Anterior cingulate cortex (tissue), 58 donors: Measurements from ENCODE around the gene SDK1.

Experiments
- DNase-seq, 58 donors: peaks; one replicate each; lab custom pipeline; 2025; lab: John Stamatoyannopoulos, UW

Gene SDK1

DNA sequence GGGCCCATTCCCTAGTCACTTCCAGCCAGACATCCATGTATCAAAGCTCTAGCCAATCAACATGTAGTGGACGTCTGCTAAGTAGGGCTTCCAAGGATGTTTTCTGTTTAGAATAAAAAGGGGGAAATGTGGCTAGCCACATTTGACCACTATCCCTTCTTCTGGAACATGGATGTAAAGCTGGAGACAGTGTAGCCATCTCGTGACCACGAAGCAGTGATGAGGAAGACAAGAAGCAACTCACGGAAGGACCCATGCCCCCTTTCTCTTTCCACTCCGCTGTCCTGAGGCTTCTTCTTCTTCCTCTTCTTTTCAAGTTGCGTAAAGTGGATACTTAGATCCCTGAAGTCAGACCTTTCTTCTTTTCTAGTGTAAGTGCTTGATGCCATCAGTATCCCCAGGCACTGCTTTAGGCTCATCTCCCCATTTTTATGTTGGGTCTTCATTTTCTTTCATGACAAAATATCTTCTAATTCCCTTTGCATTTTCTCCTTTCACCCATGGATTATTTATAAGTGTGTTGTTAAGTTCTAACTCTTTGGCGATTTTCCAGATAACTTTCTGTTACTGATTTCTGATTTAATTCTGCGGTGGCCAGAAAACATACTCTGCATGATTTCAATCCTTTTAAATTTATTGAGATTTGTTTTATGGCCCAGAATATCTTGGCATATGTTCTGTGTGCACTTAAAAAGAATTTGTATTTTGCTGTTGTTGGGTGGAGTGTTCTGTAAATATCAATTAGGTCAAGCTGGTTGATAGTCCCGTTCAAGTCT, 594.5 kb downstream of the SDK1 start:
- no peak for DNase-seq

DNA sequence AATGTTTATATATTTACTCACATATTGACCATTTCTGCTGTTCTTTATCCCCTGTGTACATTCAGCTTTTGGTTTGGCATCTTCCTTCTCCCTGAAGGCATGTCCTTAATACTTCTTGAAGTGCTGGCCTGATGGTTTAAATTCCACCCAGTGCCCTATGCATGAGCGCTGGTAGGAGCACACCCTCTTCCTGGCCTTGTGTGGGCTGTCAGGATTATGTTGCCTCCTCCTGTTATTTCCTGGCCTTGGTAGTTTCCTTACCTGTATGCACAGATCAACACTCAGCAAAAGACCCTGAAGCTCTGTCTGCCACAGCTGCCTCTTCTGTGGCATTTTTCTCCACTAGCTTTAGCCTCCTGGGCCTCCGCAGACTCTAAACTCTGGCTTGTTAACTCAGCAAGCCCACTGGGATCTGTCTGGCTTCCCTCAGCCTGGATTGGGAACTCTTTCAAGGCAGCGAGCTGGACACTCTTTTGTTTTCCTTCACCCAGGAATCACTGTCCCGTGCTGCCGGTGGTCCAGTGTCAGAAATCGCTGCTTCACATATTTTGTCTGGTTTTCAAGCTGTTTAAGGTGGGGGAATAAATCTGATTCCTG, 595.2 kb downstream of the SDK1 start:
- DNase-seq: no peak

DNA sequence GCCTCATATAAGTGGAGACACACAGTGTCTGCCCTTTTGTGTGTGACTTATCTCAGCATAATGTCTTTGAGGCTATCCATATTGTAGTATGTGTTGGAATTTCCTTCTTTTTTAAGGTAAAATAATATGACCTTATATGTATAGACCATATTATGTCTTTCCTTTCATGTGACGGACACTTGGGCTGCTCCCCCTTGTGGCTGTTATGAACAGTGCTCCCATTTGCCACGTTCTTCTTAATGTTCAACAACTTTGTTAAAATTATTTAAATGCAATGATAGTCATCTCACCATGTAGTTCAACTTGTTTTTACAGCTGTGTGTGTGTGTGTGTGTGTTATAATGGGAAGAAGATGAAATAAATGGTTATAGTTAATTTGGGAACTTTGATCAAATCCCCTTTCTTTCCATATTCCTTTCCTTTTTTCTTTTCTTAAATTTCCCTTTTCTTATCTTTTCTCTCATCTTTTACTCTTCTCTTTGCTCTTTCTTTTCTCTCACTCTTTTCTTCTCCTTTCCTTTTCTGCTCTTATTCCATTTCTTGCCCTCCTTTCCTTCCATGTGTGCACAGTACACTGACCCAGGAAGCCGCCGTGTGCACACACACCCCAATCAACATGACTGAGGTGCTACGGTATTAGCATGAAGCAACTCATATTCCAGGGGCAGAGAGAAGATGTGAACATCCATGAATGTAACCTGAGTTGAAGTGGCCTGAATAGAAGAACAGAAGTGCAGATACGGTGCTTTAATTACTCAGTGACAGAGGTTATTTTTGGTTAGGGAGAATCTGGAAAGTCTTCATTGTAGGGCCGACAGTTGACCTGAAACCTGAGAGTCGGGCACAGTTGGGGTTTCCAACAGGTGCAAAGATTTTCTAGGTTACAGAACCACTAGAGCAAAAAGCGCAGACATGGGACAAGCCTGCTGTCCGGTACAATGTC, 596.6 kb downstream of the SDK1 start:
- peak in 2 of 58 donors; percentile 14 to 26 for DNase-seq

DNA sequence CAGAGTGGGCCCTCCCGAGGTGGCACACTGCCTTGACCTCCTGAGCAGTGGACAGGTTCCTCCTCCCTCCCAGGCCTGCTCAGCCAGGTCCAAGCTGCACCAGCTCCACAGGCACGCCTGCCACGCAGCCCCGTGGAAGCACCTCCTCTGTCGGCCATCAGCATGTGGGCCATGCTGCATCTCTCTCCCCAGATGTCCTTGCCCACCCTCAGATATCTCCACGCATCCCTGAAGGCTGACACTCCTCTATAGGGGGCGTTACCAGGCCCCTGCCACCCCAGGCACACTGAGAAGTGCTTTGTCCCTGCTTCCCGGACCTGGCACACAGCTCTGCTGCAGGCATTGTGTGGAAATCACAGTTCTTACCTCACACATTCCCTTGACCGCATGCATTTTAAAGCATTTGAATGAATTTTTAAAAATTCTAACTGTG, 598.5 kb downstream of the SDK1 start:
- no peak for DNase-seq

DNA sequence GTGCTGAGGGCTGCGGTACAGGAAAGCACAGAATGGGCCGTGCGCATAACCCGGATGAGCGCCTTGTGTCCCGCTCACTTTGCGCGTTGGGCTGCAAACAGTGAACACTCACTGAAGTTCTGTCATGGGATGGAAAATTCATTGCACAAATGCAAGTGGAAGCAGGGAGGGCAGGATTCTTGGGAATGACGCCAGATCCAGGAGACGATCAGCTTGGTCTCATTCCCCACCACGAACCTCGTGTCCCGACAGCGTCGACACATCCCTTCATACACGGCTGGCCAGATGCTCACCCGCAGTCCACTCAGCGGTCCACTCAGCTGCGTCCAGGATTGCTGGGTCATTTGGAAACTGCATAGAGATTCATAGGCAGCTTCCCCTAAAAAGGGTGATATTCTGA, 607.1 kb downstream of the SDK1 start:
- no peak for DNase-seq

DNA sequence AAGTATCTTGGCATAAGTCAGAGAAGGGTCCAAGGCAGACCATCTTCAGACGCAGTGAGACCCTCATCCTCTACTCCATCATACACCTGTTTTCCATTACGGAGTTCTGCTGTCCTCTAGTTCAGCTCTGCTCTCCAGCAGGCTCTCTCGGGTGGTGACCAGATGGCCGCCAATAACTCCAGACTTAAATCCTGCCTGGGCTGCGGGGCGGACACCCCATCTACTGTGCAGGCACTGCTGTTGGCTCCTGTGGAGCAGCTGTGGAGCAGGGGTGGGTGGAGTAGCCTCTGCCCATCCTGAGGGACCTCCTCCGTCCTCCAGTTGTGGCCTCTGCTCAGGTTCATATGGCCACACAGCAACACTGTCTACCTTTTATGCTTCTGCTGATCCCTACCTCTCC, 608.1 kb downstream of the SDK1 start:
- DNase-seq: no peak

DNA sequence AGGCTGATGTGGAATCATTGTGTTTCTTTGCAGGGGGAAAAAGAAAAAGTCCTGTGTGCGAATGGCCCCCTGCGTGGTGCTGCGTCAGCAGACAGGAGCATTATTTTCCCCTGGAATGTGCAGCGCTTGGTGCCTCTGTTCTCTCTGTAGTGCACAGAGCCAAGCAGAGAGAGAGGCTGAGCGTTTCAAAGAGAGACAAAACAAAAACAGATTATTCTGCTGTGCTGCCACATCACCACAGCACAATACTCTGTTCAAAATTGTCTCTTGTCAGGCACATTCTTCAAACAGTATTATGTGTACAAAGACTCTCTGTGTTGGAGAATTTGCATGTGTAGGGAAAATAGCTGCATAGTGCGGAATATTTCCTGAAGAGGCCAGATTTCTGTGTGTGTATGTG, 609.0 kb downstream of the SDK1 start:
- peak in 41 of 58 donors; percentile 11 to 87 (median 55) for DNase-seq

DNA sequence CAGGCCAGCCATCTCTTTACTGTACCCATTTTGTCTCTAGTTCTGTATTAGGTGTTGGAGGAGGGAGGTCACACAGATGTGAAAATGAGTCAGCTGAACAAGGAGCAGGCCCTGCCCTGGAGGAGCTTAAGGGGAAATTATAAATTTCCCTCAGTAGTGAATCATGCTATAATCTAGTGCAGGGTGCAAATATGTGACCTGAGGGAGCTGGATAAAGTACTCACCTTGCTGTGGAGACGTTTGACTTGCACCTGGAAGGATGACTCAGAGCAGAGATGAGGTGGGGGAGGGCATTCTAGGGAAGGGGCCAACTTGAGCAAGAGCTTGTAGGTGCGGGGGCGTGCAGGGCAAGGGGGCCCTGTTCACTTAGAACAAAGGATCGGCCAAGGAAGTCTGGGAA, 610.6 kb downstream of the SDK1 start:
- no peak for DNase-seq

DNA sequence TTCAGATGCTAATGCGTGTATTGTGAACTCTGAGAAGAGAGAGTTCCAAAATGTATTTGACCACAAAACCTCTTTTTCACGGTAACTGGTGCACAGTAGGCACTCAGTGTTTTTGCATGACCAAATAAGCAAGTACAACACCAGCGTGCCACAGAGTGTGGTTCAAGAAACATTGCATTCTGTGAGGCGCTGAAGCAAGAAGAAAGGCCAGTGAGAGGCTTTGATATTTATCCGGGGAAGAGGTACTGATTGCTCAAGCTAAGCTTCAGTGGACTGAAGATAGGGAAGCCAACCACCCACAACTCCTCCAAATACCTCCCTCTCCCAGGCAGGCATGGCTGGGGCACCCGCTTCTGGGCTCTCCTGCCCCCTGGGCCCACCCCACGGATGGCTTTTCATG, 611.2 kb downstream of the SDK1 start:
- no peak for DNase-seq

DNA sequence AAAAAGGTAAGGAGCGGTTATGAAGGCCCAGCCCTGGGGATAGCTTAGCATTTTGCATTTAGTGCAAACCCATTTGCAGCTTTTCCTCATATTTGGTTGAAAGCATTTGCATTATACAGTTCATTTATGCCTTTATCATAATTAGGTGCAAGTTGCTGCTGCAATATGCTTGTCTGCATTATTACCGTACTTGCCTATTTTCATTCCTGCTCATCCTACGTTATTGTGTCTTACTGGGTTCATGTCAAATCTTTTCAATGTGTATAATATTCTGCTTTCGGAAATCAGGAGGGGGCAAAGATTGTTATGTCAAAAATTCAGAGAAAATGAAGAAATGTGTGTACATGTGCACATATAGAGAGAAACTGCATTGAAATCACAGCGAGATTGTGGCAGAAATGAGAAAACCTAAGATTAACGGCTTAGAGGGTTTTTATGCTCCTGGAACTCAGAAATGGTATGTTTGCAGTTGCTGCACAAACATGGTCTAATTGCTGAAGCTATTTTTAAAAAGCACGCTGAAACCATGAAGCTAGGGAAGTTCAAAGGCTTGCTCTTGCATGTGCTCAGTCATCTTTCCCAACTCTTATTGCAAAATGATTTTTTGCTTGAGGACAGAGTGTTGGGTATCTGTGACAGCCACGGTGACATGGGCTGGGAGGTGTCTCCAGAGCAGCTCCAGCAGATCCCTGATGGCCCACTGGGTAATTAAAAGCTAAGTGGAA, 613.2 kb downstream of the SDK1 start:
- no peak for DNase-seq

DNA sequence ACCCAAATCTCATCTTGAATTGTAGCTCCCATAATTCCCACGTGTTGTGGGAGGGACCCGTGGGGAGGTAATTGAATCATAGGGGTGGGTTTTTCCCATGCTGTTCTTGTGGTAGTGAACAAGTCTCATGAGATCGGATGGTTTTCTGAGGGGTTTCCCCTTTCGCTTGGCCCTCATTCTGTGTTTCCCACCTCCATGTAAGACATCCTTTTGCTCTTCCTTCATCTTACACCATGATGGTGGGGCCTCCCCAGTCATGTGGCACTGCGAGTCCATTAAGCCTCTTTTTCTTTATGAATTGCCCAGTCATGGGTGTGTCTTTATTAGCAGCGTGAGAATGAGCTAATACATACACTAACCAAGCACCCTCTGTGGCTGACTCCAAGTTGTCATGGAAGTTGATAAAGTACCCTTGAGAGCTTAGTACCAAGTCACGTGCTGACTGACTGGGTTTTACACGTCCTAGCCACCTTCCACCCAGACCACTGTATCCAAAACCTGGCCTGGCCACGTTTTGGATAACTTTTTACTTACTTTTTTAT, 614.4 kb downstream of the SDK1 start:
- DNase-seq: no peak

DNA sequence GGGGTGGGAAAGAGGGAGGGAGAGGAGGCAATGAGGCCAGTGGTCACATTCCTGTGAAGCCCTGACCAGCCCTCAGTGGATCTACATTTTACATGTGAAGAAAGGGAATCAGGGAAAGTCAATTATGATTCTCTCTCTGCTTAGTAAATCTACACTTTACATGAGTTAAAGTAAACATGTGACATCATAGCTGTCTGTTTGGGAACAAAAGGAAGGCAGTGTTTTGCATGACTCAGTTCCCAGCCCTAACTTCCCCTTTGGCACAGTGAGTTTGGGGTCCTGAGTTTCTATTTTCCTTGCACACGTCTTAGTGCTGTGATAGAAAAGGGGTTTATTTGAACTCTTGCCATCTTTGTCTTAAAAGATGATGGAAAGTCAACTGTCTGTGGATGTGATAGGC, 615.1 kb downstream of the SDK1 start:
- peak in 1 of 58 donors; percentile 15 for DNase-seq

DNA sequence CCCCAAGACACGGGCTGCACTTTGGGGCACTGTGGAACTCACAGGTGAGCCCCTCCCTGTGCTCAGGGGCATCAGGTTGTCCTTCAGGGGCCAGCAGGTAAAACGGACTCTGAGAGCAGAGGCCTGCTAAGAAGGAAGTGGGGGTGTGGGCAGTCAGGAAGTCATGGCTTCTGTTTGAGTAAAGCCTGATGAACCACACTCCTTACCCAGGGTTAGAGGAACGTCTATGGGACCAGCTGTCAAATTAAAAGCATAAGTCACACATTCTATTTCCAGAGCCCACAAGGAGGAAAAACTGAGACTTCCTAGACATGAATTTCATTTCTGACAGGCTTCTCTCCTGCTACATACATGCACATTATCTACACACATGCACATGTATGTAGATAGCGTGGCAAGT, 616.4 kb downstream of the SDK1 start:
- no peak for DNase-seq

DNA sequence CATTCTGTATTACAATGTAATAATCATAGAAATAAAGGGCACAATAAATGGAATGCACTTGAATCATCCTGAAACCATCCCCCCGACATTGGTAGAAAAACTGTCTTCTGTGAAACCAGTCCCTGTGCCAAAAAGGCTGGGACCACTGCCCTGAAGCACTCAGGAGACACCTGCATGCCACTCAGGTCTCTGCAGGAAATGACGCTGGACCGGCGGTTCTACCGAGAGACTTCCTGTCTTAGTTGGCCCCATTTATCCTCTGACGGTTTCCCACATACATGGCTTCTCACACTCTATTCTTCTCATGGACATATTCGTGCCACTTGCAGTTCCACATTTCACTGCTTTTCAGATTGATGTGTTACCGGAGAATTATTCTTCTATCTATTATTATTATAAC, 617.5 kb downstream of the SDK1 start:
- DNase-seq: no peak

DNA sequence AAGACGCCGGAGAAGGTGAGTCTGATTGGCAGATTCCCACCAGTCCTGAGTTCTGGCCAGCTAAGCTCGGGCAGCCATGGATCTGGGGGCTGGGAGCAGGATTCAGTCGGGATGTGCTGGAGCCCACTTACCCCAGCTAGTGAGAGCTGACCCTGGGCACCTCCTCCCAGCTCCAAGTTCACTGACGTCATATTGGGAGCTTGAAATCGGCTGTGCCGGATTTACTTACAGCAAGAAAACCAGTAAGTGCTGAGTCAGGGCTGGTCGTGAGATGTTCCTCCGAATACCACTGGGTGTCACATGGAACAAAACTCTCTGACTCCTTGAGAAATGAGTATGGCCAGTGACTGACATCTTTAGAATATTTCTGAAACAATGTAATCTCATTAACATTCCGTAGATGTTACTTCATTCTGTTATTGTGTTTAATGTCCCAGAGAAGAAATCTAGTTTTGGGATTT, 621.2 kb downstream of the SDK1 start:
- peak in 28 of 58 donors; percentile 4 to 58 (median 22) for DNase-seq

DNA sequence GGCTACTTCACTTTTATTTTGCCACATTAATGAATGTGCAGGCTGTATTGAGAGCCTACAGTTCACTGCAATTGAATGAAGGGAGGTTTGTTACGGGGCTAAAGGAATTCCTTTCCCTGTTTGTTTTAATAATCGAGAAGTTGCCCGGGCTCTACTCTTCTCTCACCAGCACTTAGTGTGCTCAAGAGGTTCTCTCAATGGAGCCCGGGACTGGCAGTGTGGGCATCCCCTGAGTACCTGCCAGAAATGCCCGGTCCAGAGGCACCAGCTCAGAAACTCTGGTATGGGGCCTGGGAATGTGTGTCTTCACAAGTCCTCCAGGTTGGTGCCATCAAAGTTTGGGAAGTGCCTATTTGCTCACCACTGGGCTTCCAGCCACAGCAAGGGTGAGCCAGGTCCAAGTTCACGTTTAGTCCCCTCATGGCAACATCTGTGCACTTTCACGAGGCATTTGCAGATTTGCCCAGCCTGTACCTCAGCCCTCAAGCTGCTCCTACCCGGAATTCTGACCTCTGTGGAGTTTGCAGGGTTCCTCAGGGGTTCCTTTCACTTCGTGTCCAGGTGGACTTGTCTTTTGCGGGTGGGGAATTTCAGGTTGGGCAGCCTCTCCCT, 622.4 kb downstream of the SDK1 start:
- DNase-seq: no peak

DNA sequence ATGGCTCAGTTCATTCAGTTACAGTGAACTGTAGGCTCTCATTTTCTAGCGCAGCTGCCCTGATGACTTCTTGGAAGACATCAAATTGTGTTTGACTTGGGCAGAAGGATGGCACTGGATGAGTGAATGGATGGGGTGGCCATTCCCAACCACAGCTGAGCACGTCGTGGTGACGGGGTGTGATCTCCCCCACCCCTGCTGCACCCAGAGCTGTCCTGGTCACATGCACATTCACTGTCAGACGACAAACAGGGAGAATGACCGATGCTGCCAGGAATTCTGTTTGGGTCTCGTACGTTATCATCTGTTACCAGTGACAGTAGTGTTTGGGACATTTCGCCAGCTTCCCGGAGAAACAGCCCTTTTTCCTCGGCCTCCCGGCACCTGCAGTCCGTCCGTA, 623.2 kb downstream of the SDK1 start:
- DNase-seq: no peak

DNA sequence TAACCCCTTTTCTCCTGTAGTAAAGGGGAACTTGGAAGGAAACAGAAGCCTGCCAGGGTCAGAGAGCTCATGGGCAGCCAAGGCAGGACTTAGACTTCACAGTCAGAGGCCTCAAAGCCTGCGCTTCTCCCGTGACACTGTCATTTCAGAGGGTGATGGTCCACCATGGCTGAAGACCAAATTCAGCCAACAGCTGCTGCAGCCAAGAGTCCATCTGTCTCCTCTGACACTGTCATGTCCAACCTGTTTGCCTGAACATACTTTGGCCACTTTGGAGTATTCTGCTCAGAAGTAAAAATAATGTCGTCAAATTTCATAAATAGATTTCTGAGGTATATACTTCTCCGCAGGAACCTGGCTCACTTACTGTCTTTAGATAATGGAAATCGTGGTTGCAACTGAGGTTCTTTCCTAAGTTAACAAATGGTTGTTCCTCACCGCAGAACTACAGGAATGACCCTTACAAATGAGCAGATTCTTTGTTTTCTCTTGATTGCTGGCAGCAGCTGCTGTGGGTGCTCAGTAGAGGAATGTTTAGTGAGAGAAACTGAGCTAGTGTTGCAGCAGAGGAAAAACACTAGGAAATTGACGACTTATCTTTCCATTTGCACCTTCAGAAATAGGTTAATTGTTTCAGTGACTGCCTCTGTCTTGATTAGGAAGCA, 626.5 kb downstream of the SDK1 start:
- DNase-seq: no peak
